Esophagus (tissue), 2 donors: ENCODE data around the gene ITIH6. TPM values are rescaled to one million over a fixed set of nuclear protein-coding genes. Genes with fewer than 3 reads are reported as not detected.
"Not testable (repeated sequence)": the region's sequence is repeated elsewhere in the genome, so short reads cannot be mapped to it uniquely, and the experiment has no call there.

Experiments used
- H3K27ac ChIP-seq, 2 donors: one replicate each; pipeline ENCODE4 v1.5.1; 2013; ENCODE audit warnings: low read depth in 2 of 2, mild to moderate bottlenecking in 2 of 2, inconsistent platforms in 1 of 2, low read length in 1 of 2, moderate library complexity in 1 of 2
- H3K27me3 ChIP-seq, 2 donors: one replicate each; pipeline ENCODE4 v1.6.1; 2013; ENCODE audit warnings: low read length in 2 of 2, control low read depth in 1 of 2, mild to moderate bottlenecking in 1 of 2; ENCODE audit not compliant: insufficient read depth in 2 of 2, control insufficient read depth in 1 of 2
- H3K36me3 ChIP-seq, 2 donors: one replicate each; pipeline ENCODE4 v1.6.1; 2013; ENCODE audit warnings: low read length in 1 of 2; ENCODE audit not compliant: control insufficient read depth in 2 of 2, insufficient read depth in 2 of 2
- H3K4me1 ChIP-seq, 2 donors: one replicate each; pipeline ENCODE4 v1.6.1; 2013; ENCODE audit warnings: low read length in 1 of 2; ENCODE audit not compliant: control insufficient read depth in 2 of 2, insufficient read depth in 2 of 2
- H3K4me3 ChIP-seq, 2 donors: one replicate each; pipeline ENCODE4 v1.5.1; 2013; ENCODE audit warnings: low read length in 2 of 2, mild to moderate bottlenecking in 2 of 2, low read depth in 1 of 2, moderate library complexity in 1 of 2
- H3K9me3 ChIP-seq, 2 donors: one replicate each; pipeline ENCODE4 v1.6.1; 2013; ENCODE audit warnings: mild to moderate bottlenecking in 2 of 2, low read depth in 1 of 2, low read length in 1 of 2, moderate library complexity in 1 of 2; ENCODE audit not compliant: control insufficient read depth in 2 of 2, insufficient read depth in 1 of 2
- WGBS, 2 donors: extraction: QIAGEN DNeasy Blood & Tissue Kit; methylation state at CpG; one replicate each; pipeline ENCODE4 v1.1.7; 2013; 5-methylcytosine and 5-hydroxymethylcytosine counted together
- polyA plus RNA-seq, 2 donors: library from polyadenylated mRNA; stranded (reverse); fragments of 200-250 nt; gene quantifications; one replicate each; pipeline ENCODE4 v1.2.3, GENCODE V29; 2013
- donor health status: healthy with polysubstance abuse.
- donor health status: Bipolar disorder and iron deficiency.

Gene ITIH6, protein sequence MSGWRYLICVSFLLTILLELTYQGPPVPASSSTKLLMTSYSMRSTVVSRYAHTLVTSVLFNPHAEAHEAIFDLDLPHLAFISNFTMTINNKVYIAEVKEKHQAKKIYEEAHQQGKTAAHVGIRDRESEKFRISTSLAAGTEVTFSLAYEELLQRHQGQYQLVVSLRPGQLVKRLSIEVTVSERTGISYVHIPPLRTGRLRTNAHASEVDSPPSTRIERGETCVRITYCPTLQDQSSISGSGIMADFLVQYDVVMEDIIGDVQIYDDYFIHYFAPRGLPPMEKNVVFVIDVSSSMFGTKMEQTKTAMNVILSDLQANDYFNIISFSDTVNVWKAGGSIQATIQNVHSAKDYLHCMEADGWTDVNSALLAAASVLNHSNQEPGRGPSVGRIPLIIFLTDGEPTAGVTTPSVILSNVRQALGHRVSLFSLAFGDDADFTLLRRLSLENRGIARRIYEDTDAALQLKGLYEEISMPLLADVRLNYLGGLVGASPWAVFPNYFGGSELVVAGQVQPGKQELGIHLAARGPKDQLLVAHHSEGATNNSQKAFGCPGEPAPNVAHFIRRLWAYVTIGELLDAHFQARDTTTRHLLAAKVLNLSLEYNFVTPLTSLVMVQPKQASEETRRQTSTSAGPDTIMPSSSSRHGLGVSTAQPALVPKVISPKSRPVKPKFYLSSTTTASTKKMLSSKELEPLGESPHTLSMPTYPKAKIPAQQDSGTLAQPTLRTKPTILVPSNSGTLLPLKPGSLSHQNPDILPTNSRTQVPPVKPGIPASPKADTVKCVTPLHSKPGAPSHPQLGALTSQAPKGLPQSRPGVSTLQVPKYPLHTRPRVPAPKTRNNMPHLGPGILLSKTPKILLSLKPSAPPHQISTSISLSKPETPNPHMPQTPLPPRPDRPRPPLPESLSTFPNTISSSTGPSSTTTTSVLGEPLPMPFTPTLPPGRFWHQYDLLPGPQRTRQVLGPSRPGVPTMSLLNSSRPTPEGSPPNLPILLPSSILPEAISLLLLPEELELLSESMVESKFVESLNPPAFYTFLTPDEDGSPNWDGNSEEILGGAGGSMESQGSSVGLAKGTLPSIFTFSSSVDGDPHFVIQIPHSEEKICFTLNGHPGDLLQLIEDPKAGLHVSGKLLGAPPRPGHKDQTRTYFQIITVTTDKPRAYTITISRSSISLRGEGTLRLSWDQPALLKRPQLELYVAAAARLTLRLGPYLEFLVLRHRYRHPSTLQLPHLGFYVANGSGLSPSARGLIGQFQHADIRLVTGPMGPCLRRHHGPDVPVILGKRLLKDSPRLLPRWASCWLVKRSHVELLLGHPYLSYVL
- polyA plus RNA-seq, result not detected

DNA sequence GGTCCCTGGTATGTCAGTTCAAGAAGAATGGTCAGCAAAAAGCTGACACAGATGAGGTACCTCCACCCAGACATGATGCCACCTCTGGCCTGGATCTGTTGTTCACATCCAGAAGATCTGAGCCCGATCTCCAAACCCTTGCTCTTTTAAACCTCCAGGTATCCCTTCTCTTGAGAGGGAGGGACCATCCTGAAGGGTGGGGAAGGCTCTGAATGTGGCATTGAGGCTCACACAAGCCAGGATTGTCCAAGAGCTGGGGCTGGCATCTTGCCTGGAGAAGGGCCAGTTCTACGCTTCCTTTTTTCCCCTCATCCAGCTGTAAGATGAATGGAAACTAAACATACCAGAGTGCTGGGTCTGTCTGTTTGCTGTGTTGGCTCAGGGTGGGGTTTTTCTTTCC, at the start of gene ITIH6:
Gene ITIH6, minus strand, starts transcription at position 119 of the 400 bp plus-strand sequence. Its CDS starts 45 bp downstream, at position 74.
- Histone ChIP-seq H3K27me3 (no peaks in the 10 kb centered on the region), H3K36me3 (no peaks in the 10 kb centered on the region), H3K9me3 (no peaks in the 10 kb centered on the region), H3K4me1 (no peaks in the 10 kb centered on the region), H3K4me3 (no peak within 1 kb of the TSS), H3K27ac (no peak within 1 kb of the TSS)
- WGBS, 2 donors, result 47 to 55% methylated on average over 2 of the region's 2 CpGs

DNA sequence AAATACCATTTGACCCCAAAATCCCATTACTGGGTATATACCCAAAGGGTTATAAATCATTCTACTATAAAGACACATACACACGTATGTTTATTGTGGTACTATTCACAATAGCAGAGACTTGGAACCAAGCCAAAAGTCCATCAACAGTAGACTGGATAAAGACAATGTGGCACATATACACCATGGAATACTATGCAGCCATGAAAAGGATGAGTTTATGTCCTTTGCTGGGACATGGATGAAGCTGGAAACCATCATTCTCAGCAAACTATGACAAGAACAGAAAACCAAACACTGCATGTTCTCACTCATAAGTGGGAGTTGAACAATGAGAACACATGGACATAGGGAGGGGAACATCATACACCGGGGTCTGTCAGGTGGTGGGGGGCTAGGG, 49.6 kb upstream of the ITIH6 start:
- H3K27me3 ChIP-seq, H3K27ac ChIP-seq, H3K36me3 ChIP-seq, H3K9me3 ChIP-seq, H3K4me3 ChIP-seq, H3K4me1 ChIP-seq: not testable (repeated sequence)
- WGBS, 2 donors, result 36 to 87% methylated on average over 2 of the region's 2 CpGs

DNA sequence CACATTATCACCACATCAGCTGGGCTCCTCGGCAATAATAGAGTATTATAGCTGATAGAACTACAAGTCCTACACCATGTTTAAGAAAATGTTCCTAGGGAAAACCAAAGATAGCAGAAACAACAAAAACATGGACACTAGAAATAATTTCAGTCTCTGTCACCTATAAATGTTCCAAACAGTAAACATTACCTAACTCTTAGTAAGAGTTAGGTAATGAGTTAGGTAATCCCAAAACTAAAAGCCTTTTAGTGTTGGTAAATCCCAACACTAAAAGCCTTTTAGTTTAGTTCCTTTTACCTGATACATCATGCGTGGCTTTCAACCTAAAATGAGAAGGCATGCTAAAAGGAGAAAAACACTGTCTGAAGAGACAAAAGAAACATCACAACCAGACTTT, 45.0 kb upstream of the ITIH6 start:
- no peaks in the 10 kb centered on the region for H3K27me3 ChIP-seq
- H3K4me1 ChIP-seq, result no peaks in the 10 kb centered on the region
- no peaks in the 10 kb centered on the region for H3K36me3 ChIP-seq
- WGBS, 2 donors, result 76 to 82% methylated on average over 2 of the region's 2 CpGs
- no peak overlapping the region for H3K27ac ChIP-seq
- H3K9me3 ChIP-seq, result no peaks in the 10 kb centered on the region
- no peak overlapping the region for H3K4me3 ChIP-seq

DNA sequence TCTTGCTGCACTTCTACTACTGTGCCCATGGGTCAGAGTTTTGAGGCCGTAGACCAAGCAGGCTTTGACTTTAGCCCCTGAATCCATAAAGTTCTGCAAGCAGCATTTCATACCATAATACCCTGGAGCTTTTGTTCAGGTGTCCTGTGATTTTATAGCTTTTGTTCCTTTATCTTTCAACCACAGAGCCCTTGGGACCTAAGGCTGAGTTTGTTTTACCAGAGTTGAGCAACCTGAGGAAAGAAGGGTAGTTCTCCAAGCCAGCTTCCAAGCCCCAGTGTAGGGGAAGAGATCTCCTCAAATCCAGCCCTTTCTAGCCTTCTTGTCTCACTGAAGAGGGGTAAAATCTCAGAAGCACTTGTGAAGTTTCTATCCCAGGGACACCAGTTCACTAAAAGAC, 44.6 kb upstream of the ITIH6 start:
- H3K9me3 ChIP-seq, result no peaks in the 10 kb centered on the region
- no peaks in the 10 kb centered on the region for H3K27me3 ChIP-seq

DNA sequence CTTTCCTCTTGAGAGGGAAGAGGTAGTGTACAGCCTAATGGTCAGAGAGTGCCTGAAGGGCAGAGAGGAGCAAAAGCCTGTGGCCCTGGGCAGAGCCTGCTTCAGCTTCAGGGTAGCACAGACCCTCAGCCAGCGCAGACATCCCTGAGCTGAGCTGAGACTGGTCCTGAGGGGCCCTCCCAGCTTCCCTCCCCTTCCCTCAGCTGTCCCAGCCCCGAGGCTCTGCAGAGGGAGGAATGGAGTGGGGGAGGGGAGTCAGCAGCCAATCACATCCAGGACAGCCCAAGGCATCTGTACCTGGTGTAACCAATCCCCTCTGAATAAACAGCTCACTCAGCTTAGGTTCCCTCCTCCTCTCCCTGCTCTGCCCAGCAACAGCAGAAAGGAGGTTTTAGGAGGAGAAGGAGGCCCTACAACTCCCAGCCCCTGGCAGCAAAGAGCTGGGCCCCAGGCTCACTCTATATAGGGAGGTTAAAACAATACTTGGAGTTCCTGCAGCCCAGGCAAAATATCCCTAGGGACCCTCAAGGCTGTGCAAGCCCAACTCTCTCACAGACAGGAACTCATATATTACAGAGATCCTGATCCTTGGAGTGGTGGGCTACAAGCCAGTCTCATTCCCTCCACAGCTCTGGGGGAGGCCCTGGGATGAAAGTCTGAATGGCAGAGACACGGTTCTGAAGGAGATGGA, 43.3 kb upstream of the ITIH6 start:
- WGBS, 2 donors, result 67 to 73% methylated on average over 1 to 2 of the region's 3 CpGs
- not testable (repeated sequence) for H3K27ac ChIP-seq, H3K36me3 ChIP-seq

More for the DNA sequence above, 44.6 kb upstream of the ITIH6 start:
- Histone ChIP-seq H3K36me3 (no peaks in the 10 kb centered on the region), H3K4me1 (no peaks in the 10 kb centered on the region), H3K27ac (no peak overlapping the region), H3K4me3 (no peak overlapping the region)
- 70 to 88% methylated on average over 1 of the region's 1 CpG for WGBS, 2 donors

DNA sequence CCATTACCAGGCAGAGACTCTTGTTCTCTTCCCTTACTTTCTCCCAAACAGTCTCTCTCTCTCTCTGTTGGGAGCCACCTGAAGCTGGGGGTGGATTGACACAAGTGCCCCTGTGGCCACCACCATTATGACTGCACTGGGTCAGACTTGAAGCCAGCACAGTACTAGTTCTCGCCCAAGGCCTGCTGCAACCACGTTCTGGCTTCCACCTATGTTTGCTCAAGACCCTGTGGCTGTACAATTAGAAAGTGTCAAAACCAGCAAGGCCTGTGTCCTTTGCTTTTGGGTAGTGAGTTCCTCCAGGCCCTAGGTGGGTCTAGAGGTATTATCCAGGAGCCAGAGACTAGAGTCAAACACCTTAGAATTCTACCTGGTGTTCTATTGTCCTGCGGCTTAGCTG, 40.5 kb upstream of the ITIH6 start:
- WGBS, 2 donors, result 81 to 85% methylated on average over 3 of the region's 3 CpGs
- Histone ChIP-seq H3K4me1 (no peaks in the 10 kb centered on the region), H3K27me3 (no peaks in the 10 kb centered on the region)

More for the DNA sequence above, 43.3 kb upstream of the ITIH6 start:
- not testable (repeated sequence) for H3K9me3 ChIP-seq, H3K4me3 ChIP-seq, H3K4me1 ChIP-seq, H3K27me3 ChIP-seq

DNA sequence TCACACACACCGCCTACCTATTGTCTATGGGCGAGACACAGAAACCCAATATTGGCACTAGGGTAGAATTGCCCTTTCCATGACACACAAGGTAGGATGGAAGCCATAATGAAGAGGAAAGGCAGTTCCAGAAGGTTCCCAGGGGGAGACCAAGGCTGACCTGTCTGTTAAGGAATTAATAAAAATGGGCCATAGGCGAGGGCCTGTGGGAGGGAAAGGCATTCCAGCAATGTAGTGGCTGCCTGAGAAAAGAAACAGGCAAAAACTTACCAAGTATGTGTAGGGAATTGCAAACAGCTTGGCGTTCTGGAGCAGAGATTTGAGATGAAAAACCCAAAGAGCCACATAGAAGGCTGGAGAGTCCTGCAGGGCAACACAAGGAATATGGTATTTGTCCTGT, 28.5 kb upstream of the ITIH6 start:
- no peak overlapping the region for H3K4me3 ChIP-seq
- no peak overlapping the region for H3K27ac ChIP-seq
- no peaks in the 10 kb centered on the region for H3K36me3 ChIP-seq
- no peaks in the 10 kb centered on the region for H3K27me3 ChIP-seq
- H3K4me1 ChIP-seq, result no peaks in the 10 kb centered on the region
- 78 to 80% methylated on average over 4 of the region's 4 CpGs for WGBS, 2 donors
- H3K9me3 ChIP-seq, result no peaks in the 10 kb centered on the region

More for the DNA sequence above, 40.5 kb upstream of the ITIH6 start:
- Histone ChIP-seq H3K4me3 (no peak overlapping the region), H3K27ac (no peak overlapping the region), H3K9me3 (no peaks in the 10 kb centered on the region), H3K36me3 (no peaks in the 10 kb centered on the region)

DNA sequence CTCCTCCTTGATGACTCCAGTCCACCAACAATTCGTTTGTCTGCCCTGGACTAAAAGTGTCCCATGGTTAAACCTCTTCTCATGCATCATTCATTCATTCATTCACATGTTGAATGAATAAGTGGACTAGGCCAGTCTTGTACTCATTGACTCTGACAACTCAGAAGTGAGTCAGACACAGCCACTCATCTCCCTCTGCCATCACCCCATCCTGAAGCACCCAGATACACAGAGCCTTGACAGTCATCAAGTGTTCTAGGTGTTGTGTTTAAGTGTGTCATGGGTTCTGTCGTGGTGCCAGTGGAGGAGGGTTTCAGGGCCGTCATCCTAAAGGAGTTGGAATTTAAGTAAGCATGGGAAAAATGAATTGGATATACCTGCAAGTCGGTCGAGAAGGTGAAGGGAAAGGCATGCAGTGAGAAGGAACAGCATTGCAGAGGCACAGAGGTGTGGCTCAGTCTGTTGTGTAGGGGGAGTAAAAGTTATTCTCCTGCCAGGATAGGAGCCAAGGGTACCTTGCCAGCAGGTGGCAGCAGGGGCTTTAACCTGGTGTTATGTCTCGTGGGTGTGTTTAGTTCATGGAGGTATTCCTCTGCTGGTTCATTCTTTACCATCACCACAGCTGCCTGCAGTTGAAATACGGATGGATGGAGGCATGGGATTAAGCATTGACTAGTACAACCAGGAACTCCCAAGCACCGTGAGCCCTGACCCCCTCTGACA, 27.8 kb upstream of the ITIH6 start:
- Histone ChIP-seq H3K4me3 (no peak overlapping the region), H3K27ac (no peak overlapping the region)
- WGBS, 2 donors, result 65 to 68% methylated on average over 8 of the region's 8 CpGs

More for the DNA sequence above, 27.8 kb upstream of the ITIH6 start:
- H3K9me3 ChIP-seq, result no peaks in the 10 kb centered on the region
- no peaks in the 10 kb centered on the region for H3K4me1 ChIP-seq
- H3K36me3 ChIP-seq, result no peaks in the 10 kb centered on the region
- no peaks in the 10 kb centered on the region for H3K27me3 ChIP-seq
